ENCODE measurements around the gene MAB21L4. TPM values are rescaled to one million over a fixed set of nuclear protein-coding genes. Genes with fewer than 3 reads are reported as not detected.

The MAB21L4 gene
- total RNA-seq (1.1 TPM), polyA plus RNA-seq (4.9 TPM)
- long read RNA-seq, donor 1 = 0 reads
- long read RNA-seq, donor 2 = 0 reads
- long read RNA-seq, donor 3 = 0 reads
- long read RNA-seq, donor 4 = 0 reads
- long read RNA-seq, donor 5 = 0 reads
- long read RNA-seq, donor 6, partial matches to known transcripts = 0 of 1 reads
- long read RNA-seq, donor 6, other reads (novel, unspliced or antisense) = 0 of 1 reads
- long read RNA-seq, donor 7 = 0 reads
- long read RNA-seq, donor 8, partial matches to known transcripts = 0 of 1 reads
- long read RNA-seq, donor 8, other reads (novel, unspliced or antisense) = 0 of 1 reads
- long read RNA-seq, donor 9 = 0 reads
- long read RNA-seq, donor 10 = 0 reads

- H3K27me3 ChIP-seq (ENCODE audit: control insufficient read depth in 2 of 2, insufficient read depth in 1 of 2, low read length in 1 of 2) = no peaks in the 10 kb centered on the region
- no peak for DNase-seq (ENCODE audit: low read depth in 6 of 9, low spot score in 9 of 9)
- no peaks in the 10 kb centered on the region for H3K9me3 ChIP-seq (ENCODE audit: control insufficient read depth in 2 of 2, insufficient read depth in 1 of 2, low read length in 1 of 2)
- H3K4me1 ChIP-seq (ENCODE audit: control insufficient read depth in 2 of 2, insufficient read depth in 2 of 2, low read length in 2 of 2) = no peaks in the 10 kb centered on the region
- H3K36me3 ChIP-seq (ENCODE audit: control insufficient read depth in 2 of 2, insufficient read depth in 2 of 2, low read length in 1 of 2) = no peaks in the 10 kb centered on the region
- WGBS = 94% methylated on average over 24 of the region's 24 CpGs
- H3K27ac ChIP-seq (ENCODE audit: low read depth in 1 of 2, low read length in 1 of 2) = no peak within 1 kb of the TSS
- no peak within 1 kb of the TSS for H3K4me3 ChIP-seq (ENCODE audit: low read length in 2 of 2)
Measured at GRCh38 chr2:240895656-240896388, at the start of gene MAB21L4. Gene MAB21L4 (minus strand): TSS chr2:240896156. CDS start chr2:240895997, 159 bp downstream.

GRCh38 chr2:240936106-240936505 is 40.1 kb upstream of the MAB21L4 start:
- Histone ChIP-seq H3K4me3 (ENCODE audit: low read length in 2 of 2) (no peak overlapping the region), H3K36me3 (ENCODE audit: control insufficient read depth in 2 of 2, insufficient read depth in 2 of 2, low read length in 1 of 2) (no peaks in the 10 kb centered on the region), H3K27ac (ENCODE audit: low read depth in 1 of 2, low read length in 1 of 2) (no peak overlapping the region), H3K27me3 (ENCODE audit: control insufficient read depth in 2 of 2, insufficient read depth in 1 of 2, low read length in 1 of 2) (no peaks in the 10 kb centered on the region), H3K4me1 (ENCODE audit: control insufficient read depth in 2 of 2, insufficient read depth in 2 of 2, low read length in 2 of 2) (no peaks in the 10 kb centered on the region), H3K9me3 (ENCODE audit: control insufficient read depth in 2 of 2, insufficient read depth in 1 of 2, low read length in 1 of 2) (no peaks in the 10 kb centered on the region)
- DNase-seq (ENCODE audit: low read depth in 6 of 9, low spot score in 9 of 9) = no peak
- WGBS = 92% methylated on average over 9 of the region's 9 CpGs

DNA sequence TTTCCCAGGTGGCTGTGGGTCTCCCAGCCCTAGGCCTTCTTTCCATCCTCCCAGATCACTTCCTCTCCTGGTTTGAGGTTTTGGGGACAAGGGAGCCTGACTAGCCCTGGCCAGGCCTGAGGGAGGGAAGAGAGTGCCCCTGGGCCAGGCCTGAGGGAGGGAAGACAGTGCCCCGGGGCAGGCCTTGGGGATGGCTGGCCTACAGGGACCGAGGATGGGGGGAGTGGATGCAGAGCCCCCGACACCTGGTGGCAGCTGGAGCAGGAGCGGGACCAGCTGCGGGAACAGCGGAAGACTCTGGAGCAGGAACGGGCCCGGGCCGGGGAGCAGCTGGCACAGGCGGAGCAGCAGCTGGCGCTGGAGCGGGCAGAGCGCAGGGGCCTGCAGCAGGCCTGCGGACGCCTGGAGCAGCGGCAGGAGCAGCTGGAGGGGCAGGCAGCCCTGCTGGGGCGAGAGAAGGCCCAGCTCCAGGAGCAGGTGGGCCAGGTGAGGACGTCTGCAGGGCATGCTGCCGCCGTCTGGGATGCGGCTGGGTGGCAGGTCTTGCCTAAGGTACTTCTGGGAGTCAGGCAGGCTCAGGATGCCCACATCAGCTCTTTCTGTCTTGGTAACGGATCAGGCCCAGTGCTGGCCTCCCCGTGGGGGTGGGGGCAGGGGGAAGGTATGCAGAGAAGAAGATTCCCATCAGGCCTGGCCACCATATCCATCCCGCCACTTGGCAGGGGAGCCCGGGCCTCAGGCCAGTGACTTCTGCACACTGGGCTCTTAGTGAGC is 39.3 kb upstream of the MAB21L4 start:
- Histone ChIP-seq H3K27me3 (ENCODE audit: control insufficient read depth in 2 of 2, insufficient read depth in 1 of 2, low read length in 1 of 2) (no peaks in the 10 kb centered on the region), H3K27ac (ENCODE audit: low read depth in 1 of 2, low read length in 1 of 2) (no peak overlapping the region), H3K36me3 (ENCODE audit: control insufficient read depth in 2 of 2, insufficient read depth in 2 of 2, low read length in 1 of 2) (no peaks in the 10 kb centered on the region), H3K9me3 (ENCODE audit: control insufficient read depth in 2 of 2, insufficient read depth in 1 of 2, low read length in 1 of 2) (no peaks in the 10 kb centered on the region), H3K4me3 (ENCODE audit: low read length in 2 of 2) (no peak overlapping the region), H3K4me1 (ENCODE audit: control insufficient read depth in 2 of 2, insufficient read depth in 2 of 2, low read length in 2 of 2) (no peaks in the 10 kb centered on the region)
- 94% methylated on average over 25 of the region's 25 CpGs for WGBS
- DNase-seq (ENCODE audit: low read depth in 6 of 9, low spot score in 9 of 9) = no peak

DNA sequence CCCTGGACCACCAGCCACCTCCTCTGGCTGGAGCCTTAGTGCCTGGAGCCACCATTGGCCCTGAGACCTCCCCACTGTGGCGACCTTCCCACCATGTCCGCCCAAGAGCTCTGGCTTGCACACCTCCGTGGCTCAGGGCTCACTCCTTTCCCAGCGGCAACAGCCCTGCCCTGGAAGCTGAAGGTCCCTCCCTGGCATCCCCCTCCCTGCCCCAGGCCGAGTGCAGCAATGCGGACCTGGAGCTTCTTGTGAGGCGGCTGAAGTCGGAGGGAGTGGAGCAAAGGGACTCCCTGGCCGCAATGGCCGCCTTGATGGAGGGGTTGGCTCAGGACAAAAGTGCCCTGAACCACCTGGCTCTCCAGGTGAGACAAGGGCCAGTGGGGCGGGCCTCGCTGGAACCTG is 38.7 kb upstream of the MAB21L4 start:
- Histone ChIP-seq H3K27me3 (ENCODE audit: control insufficient read depth in 2 of 2, insufficient read depth in 1 of 2, low read length in 1 of 2) (no peaks in the 10 kb centered on the region), H3K36me3 (ENCODE audit: control insufficient read depth in 2 of 2, insufficient read depth in 2 of 2, low read length in 1 of 2) (no peaks in the 10 kb centered on the region), H3K4me3 (ENCODE audit: low read length in 2 of 2) (no peak overlapping the region), H3K27ac (ENCODE audit: low read depth in 1 of 2, low read length in 1 of 2) (no peak overlapping the region), H3K4me1 (ENCODE audit: control insufficient read depth in 2 of 2, insufficient read depth in 2 of 2, low read length in 2 of 2) (no peaks in the 10 kb centered on the region), H3K9me3 (ENCODE audit: control insufficient read depth in 2 of 2, insufficient read depth in 1 of 2, low read length in 1 of 2) (no peaks in the 10 kb centered on the region)
- WGBS = 95% methylated on average over 12 of the region's 12 CpGs
- no peak for DNase-seq (ENCODE audit: low read depth in 6 of 9, low spot score in 9 of 9)

DNA sequence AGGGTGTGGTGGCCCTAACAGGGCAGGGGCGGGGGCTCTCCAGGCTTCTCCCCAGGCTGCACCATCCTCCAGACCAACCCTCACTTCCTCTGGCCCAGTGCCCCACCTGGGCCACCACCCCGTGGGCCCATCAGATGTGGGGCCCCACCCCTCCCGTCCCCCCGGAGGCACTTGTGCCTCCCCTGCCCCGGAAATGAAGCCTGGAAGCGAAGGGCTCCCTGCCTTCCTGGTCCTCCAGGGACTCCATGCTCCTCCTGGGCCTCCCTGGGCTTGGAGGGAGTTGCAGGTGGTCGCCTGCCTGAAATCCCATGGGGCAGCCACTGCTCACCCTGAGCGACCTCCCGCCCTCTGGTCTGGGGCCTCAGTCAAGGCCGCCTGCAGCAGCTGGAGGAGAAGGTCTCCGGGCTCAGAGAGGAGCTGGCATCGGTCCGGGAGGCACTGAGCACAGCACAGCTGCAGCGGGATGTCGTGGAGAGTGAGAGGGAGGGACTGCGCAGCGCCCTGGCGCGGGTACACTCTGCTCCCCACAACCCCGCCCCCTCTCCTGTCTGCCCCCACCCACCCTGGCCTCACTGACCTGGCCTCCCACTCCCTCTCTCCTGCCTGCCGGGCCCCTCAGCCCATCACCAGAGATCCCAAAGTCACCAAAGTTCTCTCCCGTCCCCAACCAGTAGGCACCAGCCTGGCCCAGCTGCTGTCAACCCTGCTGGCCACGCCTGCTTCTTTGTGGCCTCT is 38.2 kb upstream of the MAB21L4 start:
- DNase-seq (ENCODE audit: low read depth in 6 of 9, low spot score in 9 of 9) = no peak
- no peak overlapping the region for H3K27ac ChIP-seq (ENCODE audit: low read depth in 1 of 2, low read length in 1 of 2)
- H3K9me3 ChIP-seq (ENCODE audit: control insufficient read depth in 2 of 2, insufficient read depth in 1 of 2, low read length in 1 of 2) = no peaks in the 10 kb centered on the region
- no peaks in the 10 kb centered on the region for H3K27me3 ChIP-seq (ENCODE audit: control insufficient read depth in 2 of 2, insufficient read depth in 1 of 2, low read length in 1 of 2)
- H3K36me3 ChIP-seq (ENCODE audit: control insufficient read depth in 2 of 2, insufficient read depth in 2 of 2, low read length in 1 of 2) = no peaks in the 10 kb centered on the region
- no peaks in the 10 kb centered on the region for H3K4me1 ChIP-seq (ENCODE audit: control insufficient read depth in 2 of 2, insufficient read depth in 2 of 2, low read length in 2 of 2)
- WGBS = 89% methylated on average over 23 of the region's 23 CpGs
- no peak overlapping the region for H3K4me3 ChIP-seq (ENCODE audit: low read length in 2 of 2)

DNA sequence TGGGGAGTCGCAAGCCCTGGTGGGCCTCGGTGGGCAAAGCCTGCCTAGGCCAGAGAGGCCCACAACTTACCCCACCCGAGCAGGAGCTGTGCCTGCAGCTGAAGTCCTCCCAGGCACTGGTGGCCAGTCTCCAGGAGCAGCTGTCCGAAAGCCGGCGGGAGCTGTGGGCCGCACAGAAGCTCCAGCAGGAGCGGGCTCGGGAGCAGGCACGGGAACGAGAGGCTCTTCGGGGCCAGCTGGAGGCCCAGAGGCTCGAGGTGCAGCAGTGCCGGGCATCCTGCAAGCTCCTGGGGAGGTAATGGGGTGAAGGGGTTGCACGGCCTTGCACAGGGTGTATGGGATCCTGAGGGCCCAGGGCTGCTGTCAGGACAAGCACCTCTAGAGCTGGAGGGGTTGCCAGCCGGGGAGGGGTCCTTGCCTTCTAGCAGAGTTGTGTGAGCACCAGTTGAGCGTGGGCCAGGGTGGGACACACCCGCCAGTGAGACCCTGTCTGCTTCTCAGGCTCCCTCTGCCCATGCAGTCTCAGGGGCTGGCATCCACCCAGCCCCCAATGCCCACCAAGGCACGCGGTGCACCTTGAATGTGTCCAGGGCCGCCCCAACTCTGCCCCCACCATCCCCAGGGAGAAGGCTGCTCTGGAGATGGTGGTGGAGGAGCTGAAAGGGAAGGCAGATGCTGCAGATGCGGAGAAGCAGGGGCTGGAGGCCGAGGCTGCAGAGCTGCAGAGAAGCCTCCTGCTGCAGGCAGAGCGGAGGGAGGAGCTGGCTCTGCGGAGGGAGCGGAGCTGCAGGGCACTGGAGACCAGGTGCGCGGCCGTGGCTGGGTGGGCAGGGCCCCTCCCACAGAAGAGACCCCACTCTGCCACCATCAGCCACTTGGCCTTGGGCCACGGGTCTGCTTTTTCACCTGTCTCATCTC is 37.4 kb upstream of the MAB21L4 start:
- Histone ChIP-seq H3K4me3 (ENCODE audit: low read length in 2 of 2) (no peak overlapping the region), H3K4me1 (ENCODE audit: control insufficient read depth in 2 of 2, insufficient read depth in 2 of 2, low read length in 2 of 2) (no peaks in the 10 kb centered on the region), H3K9me3 (ENCODE audit: control insufficient read depth in 2 of 2, insufficient read depth in 1 of 2, low read length in 1 of 2) (no peaks in the 10 kb centered on the region), H3K27me3 (ENCODE audit: control insufficient read depth in 2 of 2, insufficient read depth in 1 of 2, low read length in 1 of 2) (no peaks in the 10 kb centered on the region), H3K27ac (ENCODE audit: low read depth in 1 of 2, low read length in 1 of 2) (no peak overlapping the region), H3K36me3 (ENCODE audit: control insufficient read depth in 2 of 2, insufficient read depth in 2 of 2, low read length in 1 of 2) (no peaks in the 10 kb centered on the region)
- 94% methylated on average over 30 of the region's 30 CpGs for WGBS
- no peak for DNase-seq (ENCODE audit: low read depth in 6 of 9, low spot score in 9 of 9)

GRCh38 chr2:240932724-240933047 is 36.7 kb upstream of the MAB21L4 start:
- Histone ChIP-seq H3K27ac (ENCODE audit: low read depth in 1 of 2, low read length in 1 of 2) (no peak overlapping the region), H3K9me3 (ENCODE audit: control insufficient read depth in 2 of 2, insufficient read depth in 1 of 2, low read length in 1 of 2) (no peaks in the 10 kb centered on the region), H3K36me3 (ENCODE audit: control insufficient read depth in 2 of 2, insufficient read depth in 2 of 2, low read length in 1 of 2) (no peaks in the 10 kb centered on the region), H3K4me3 (ENCODE audit: low read length in 2 of 2) (no peak overlapping the region), H3K27me3 (ENCODE audit: control insufficient read depth in 2 of 2, insufficient read depth in 1 of 2, low read length in 1 of 2) (no peaks in the 10 kb centered on the region), H3K4me1 (ENCODE audit: control insufficient read depth in 2 of 2, insufficient read depth in 2 of 2, low read length in 2 of 2) (no peaks in the 10 kb centered on the region)
- no peak for DNase-seq (ENCODE audit: low read depth in 6 of 9, low spot score in 9 of 9)
- WGBS = 95% methylated on average over 11 of the region's 11 CpGs

DNA sequence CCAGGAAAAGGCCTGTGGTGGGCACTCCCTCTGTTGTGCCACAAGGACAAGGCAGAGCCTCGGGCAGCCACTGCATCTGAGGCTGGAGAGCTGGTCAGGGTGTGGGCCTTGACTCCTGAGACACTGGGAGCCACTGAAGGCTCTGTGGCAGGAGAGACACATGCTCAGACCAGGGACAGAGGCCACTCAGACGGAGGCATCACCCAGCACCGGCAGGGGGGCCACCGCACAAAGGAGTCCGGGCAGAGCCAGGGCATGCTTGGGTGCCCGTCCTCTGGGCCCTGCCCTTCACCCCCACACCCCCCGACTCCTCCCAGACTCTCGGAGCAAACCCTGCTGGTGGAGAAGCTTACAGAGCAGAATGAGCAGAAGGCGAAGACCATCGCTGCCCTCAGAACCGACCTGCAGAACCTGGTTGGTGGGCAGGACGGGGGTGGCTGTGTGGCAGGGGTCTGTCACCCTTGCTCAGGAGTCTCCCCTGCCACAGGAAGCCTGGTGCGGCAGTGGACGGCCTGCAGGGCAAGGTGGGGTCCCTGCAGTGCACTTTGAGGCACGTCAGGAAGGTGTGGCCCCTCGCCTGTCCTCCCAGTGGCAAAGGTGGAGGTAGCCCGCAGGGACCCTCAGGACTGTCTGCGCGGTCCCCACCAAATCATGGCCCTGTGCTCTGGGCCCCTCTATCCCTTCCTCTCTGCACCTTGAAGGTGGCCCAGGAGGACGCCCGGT is 36.2 kb upstream of the MAB21L4 start:
- Histone ChIP-seq H3K4me3 (ENCODE audit: low read length in 2 of 2) (no peak overlapping the region), H3K36me3 (ENCODE audit: control insufficient read depth in 2 of 2, insufficient read depth in 2 of 2, low read length in 1 of 2) (no peaks in the 10 kb centered on the region), H3K27ac (ENCODE audit: low read depth in 1 of 2, low read length in 1 of 2) (no peak overlapping the region), H3K9me3 (ENCODE audit: control insufficient read depth in 2 of 2, insufficient read depth in 1 of 2, low read length in 1 of 2) (no peaks in the 10 kb centered on the region), H3K4me1 (ENCODE audit: control insufficient read depth in 2 of 2, insufficient read depth in 2 of 2, low read length in 2 of 2) (no peaks in the 10 kb centered on the region), H3K27me3 (ENCODE audit: control insufficient read depth in 2 of 2, insufficient read depth in 1 of 2, low read length in 1 of 2) (no peaks in the 10 kb centered on the region)
- WGBS = 92% methylated on average over 21 of the region's 21 CpGs
- no peak for DNase-seq (ENCODE audit: low read depth in 6 of 9, low spot score in 9 of 9)

Measured in thymus (tissue), 14 donors.